BLaER1 treated with 17β-estradiol and CSF1 and Interleukin-3, amounts not matched to agents 10 nM and 100 nM (cell line): ENCODE results near the gene FAM168A.

Experiments used
- H3K27ac ChIP-seq, 11 experiments: shearing (Covaris generic); formaldehyde crosslinking; 2 replicates each; pipeline ENCODE4 v1.8.1; 2022
- H3K27me3 ChIP-seq, 11 experiments: shearing (Covaris generic); formaldehyde crosslinking; 2 replicates each; pipeline ENCODE4 v1.8.1; 2022
- H3K36me3 ChIP-seq, 11 experiments: shearing (Covaris generic); formaldehyde crosslinking; 2 replicates each; pipeline ENCODE4 v1.8.1; 2022
- H3K4me1 ChIP-seq, 10 experiments: shearing (Covaris generic); formaldehyde crosslinking; 2 replicates each; pipeline ENCODE4 v1.8.1; 2022
- H3K4me2 ChIP-seq, 11 experiments: shearing (Covaris generic); formaldehyde crosslinking; 2 replicates each; pipeline ENCODE4 v1.8.1; 2022
- H3K4me3 ChIP-seq, 10 experiments: shearing (Covaris generic); formaldehyde crosslinking; 2 replicates each; pipeline ENCODE4 v1.8.1; 2022
- H3K9ac ChIP-seq, 11 experiments: shearing (Covaris generic); formaldehyde crosslinking; 2 replicates each; pipeline ENCODE4 v1.8.1; 2022
- H3K9me3 ChIP-seq, 11 experiments: shearing (Covaris generic); formaldehyde crosslinking; replicated peaks in 1 of 11; 2 replicates each; pipeline ENCODE4 v1.8.1; 2022
- H4K20me1 ChIP-seq, 11 experiments: shearing (Covaris generic); formaldehyde crosslinking; 2 replicates each; pipeline ENCODE4 v1.8.1; 2022
- Cebpa-rat ChIP-seq, 11 experiments: shearing (Covaris generic); IDR thresholded peaks; 2 replicates each; pipeline ENCODE4 v1.8.1; 2022

The FAM168A gene

DNA sequence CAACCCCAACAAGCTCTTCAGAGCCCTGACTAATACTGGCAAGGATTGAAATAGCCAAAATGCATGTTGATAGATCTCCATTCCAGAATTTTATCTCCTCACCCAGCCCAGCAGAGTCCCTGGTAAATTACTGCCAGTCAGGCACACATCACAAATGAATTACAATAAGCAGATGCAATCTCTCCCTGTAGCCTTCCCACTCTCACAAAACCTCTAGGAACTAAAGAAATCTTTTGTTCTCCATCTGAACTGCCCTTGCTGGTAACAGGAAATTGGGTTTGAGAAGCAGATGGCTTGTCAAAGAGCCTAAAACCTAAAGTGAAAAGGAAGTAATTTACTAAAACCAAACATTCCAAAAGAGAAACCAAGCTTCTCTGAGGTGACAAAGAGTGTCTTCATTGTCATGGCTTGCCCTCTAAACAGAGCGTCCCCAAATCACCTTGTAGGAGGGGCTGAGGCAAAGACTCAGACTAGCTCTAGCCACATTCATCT lies 59.5 kb downstream of the FAM168A start:
- peak overlapping the region; percentile 12 to 67 (median 58); a peak in 19 of 22 replicates for H3K9ac ChIP-seq
- H3K9me3 ChIP-seq, result no peaks in the 10 kb centered on the region
- H3K27me3 ChIP-seq, result no peaks in the 10 kb centered on the region
- H3K4me3 ChIP-seq, result peak overlapping the region in 4 of 10 experiments; percentile 10 to 34 (median 23); a peak in 5 of 20 replicates
- peaks cover 0 to 18% (median 3%) of the 10 kb centered on the region in 11 experiments; a peak in 5 of 22 replicates for H3K36me3 ChIP-seq
- peaks cover 0 to 83% (median 0%) of the 10 kb centered on the region in 11 experiments; a peak in 4 of 22 replicates for H4K20me1 ChIP-seq
- peak overlapping the region; percentile 50 to 90 (median 66) for H3K4me2 ChIP-seq
- H3K4me1 ChIP-seq, result peaks cover 24 to 56% (median 30%) of the 10 kb centered on the region in 10 experiments
- peak overlapping the region; percentile 41 to 78 (median 71); a peak in 21 of 22 replicates for H3K27ac ChIP-seq
- no peak for TF ChIP-seq Cebpa-rat (IDR thresholded peaks at IDR 0.05)

DNA sequence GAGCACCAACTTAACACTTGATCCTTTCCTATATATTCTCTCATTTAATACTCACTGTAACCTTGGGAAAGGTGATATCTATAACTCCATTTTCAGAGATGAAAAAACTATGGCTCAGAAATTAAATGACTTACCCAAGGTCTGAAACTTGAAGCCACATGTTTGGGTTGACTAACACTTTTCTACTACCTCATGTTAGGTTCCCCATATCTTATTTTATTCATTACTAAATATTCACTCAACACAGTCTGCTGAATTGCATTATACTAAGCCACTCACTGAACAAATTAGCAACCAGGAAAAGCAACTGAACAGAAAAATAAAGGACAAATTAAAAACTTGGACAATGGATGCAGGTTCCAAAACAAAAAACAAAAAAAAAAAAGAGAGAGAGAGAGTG lies 59.9 kb downstream of the FAM168A start:
- Histone ChIP-seq H3K9me3 (no peaks in the 10 kb centered on the region), H3K4me2 (peak overlapping the region; percentile 50 to 90 (median 66)), H3K4me1 (peaks cover 24 to 56% (median 30%) of the 10 kb centered on the region in 10 experiments), H3K27ac (peak overlapping the region; percentile 41 to 78 (median 71); a peak in 20 of 22 replicates), H4K20me1 (peaks cover 0 to 86% (median 0%) of the 10 kb centered on the region in 11 experiments; a peak in 4 of 22 replicates), H3K4me3 (peak overlapping the region in 1 of 10 experiments; percentile 33; a peak in 2 of 20 replicates), H3K36me3 (peaks cover 0 to 18% (median 3%) of the 10 kb centered on the region in 11 experiments; a peak in 4 of 22 replicates), H3K27me3 (no peaks in the 10 kb centered on the region), H3K9ac (peak overlapping the region; percentile 12 to 67 (median 58); a peak in 17 of 22 replicates)
- TF ChIP-seq Cebpa-rat (IDR thresholded peaks at IDR 0.05), result no peak

DNA sequence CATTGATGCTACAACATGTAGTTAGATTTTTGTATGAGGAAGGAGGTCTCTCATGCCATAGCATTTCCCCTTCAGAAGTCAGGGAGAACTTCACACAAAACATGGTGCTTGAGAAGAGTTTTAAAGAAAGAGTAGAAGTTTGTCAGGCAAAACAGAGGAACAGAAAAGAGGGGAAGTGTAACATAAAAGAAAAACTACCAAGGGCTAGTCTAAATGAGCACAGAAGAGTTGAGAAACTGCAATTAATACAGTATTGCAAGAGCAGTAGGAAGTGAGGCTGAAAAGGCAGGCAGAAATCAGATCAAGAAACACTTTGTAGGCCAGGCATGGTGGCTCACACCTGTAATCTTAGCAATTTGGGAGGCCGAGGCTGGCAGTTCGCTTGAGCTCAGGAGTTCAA lies 61.0 kb downstream of the FAM168A start:
- TF ChIP-seq Cebpa-rat (IDR thresholded peaks at IDR 0.05), result no peak
- Histone ChIP-seq H4K20me1 (peaks cover 0 to 86% (median 0%) of the 10 kb centered on the region in 11 experiments; a peak in 5 of 22 replicates), H3K4me1 (peaks cover 24 to 47% (median 30%) of the 10 kb centered on the region in 10 experiments), H3K36me3 (peaks cover 0 to 18% (median 3%) of the 10 kb centered on the region in 11 experiments; a peak in 4 of 22 replicates), H3K9me3 (no peaks in the 10 kb centered on the region), H3K9ac (no peak overlapping the region), H3K27me3 (no peaks in the 10 kb centered on the region), H3K4me3 (no peak overlapping the region), H3K4me2 (peak overlapping the region in 5 of 11 experiments; percentile 35 to 90 (median 66); a peak in 9 of 22 replicates), H3K27ac (peak overlapping the region in 6 of 11 experiments; percentile 15 to 78 (median 44); a peak in 6 of 22 replicates)

DNA sequence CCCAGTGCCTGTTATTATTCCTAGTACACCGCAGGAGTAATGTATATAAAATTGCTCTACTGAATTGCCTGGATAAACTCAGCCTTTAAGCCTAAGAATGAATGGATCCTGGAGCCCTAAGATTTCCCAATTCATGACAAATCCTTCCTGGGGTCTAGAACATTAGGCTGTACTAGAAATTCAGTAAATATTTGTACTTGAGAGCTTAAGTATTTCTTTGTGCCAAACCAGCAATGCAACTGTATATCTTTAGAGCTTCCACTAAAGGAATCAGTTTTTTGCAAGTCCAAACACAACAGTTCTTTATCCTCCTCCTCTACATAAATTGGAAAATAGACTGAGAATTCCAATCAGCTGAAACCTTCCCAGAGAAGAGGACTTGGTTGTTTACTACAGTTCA lies 65.6 kb downstream of the FAM168A start:
- Histone ChIP-seq H4K20me1 (peaks cover 0 to 83% (median 7%) of the 10 kb centered on the region in 11 experiments; a peak in 7 of 22 replicates), H3K4me1 (peaks cover 17 to 40% (median 22%) of the 10 kb centered on the region in 10 experiments; a peak in 19 of 20 replicates), H3K9ac (no peak overlapping the region), H3K27me3 (no peaks in the 10 kb centered on the region), H3K9me3 (no peaks in the 10 kb centered on the region), H3K36me3 (peaks cover 0 to 6% (median 0%) of the 10 kb centered on the region in 11 experiments; a peak in 3 of 22 replicates), H3K4me3 (no peak overlapping the region), H3K27ac (no peak overlapping the region), H3K4me2 (no peak overlapping the region)
- no peak for TF ChIP-seq Cebpa-rat (IDR thresholded peaks at IDR 0.05)

DNA sequence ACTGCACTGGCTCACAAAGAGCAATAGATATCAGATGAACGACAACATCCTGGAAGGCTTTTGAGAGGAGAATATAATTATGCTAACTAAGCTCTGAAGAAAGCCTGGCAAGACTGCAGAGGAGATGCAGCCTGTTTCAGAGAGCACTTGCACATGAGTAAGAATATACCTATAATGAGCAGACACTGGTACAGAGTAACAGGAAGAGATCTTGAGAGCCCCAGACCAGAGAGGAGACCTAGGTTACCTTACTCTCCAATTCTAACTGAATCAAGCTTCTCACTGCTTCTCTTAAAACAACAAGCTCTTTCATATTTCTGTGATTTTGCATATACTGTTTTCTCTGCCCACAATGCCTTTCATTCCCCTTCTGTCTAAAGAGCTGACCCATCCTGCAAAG lies 66.5 kb downstream of the FAM168A start:
- Histone ChIP-seq H3K27ac (no peak overlapping the region), H3K36me3 (peaks cover 0 to 6% (median 0%) of the 10 kb centered on the region in 11 experiments; a peak in 3 of 22 replicates), H3K4me2 (no peak overlapping the region), H3K9me3 (no peaks in the 10 kb centered on the region), H4K20me1 (peaks cover 0 to 82% (median 7%) of the 10 kb centered on the region in 11 experiments; a peak in 7 of 22 replicates), H3K4me3 (no peak overlapping the region), H3K9ac (no peak overlapping the region), H3K27me3 (no peaks in the 10 kb centered on the region), H3K4me1 (peaks cover 16 to 38% (median 19%) of the 10 kb centered on the region in 10 experiments; a peak in 19 of 20 replicates)
- TF ChIP-seq Cebpa-rat (IDR thresholded peaks at IDR 0.05), result no peak

DNA sequence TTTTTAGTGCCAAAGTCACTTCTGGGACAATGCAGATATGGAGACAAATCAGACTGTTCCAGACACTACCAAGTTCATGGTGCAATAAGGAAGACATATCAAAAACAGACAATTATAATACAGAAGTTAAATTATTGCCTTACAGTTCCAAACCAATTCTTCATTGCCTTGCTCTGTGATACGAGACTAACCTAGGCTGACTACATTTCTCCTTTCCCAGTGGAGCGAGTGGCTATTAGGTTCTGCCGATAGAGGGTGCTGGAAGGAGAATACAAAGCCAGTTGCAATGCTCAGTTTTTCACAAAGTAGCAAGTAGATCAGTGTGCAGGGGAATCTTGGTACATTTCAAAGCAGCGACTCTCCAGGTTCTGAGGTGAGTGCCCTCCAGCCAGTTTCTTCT lies 67.8 kb downstream of the FAM168A start:
- peaks cover 16 to 38% (median 19%) of the 10 kb centered on the region in 10 experiments; a peak in 19 of 20 replicates for H3K4me1 ChIP-seq
- H3K36me3 ChIP-seq, result no peaks in the 10 kb centered on the region
- H3K9ac ChIP-seq, result no peak overlapping the region
- no peak overlapping the region for H3K27ac ChIP-seq
- H3K4me3 ChIP-seq, result no peak overlapping the region
- H3K9me3 ChIP-seq, result no peaks in the 10 kb centered on the region
- peaks cover 0 to 88% (median 7%) of the 10 kb centered on the region in 11 experiments; a peak in 7 of 22 replicates for H4K20me1 ChIP-seq
- no peak for TF ChIP-seq Cebpa-rat (IDR thresholded peaks at IDR 0.05)
- H3K27me3 ChIP-seq, result no peaks in the 10 kb centered on the region
- H3K4me2 ChIP-seq, result no peak overlapping the region

DNA sequence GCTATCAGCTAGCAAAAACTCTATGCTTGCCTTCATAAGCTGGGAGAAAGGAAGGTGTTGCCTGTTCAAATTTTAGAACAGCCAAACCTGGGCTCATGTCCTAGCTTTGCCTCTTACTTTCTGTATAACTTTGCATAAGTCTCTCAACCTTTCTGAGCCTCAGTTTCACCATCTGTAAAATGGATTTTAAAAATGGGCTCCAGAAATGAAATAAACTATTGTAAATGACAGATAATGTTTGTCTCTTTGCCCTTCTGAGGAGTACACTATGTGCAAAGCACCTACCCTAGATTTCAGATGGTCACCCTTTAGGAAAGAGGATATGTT lies 68.7 kb downstream of the FAM168A start:
- no peaks in the 10 kb centered on the region for H3K27me3 ChIP-seq
- peaks cover 0 to 86% (median 7%) of the 10 kb centered on the region in 11 experiments; a peak in 7 of 22 replicates for H4K20me1 ChIP-seq
- H3K9ac ChIP-seq, result peak overlapping the region in 4 of 11 experiments; percentile 47 to 79 (median 71); a peak in 4 of 22 replicates
- H3K4me2 ChIP-seq, result peak overlapping the region; percentile 64 to 93 (median 84); a peak in 21 of 22 replicates
- H3K36me3 ChIP-seq, result no peaks in the 10 kb centered on the region
- no peak for TF ChIP-seq Cebpa-rat (IDR thresholded peaks at IDR 0.05)
- no peaks in the 10 kb centered on the region for H3K9me3 ChIP-seq
- H3K4me3 ChIP-seq, result no peak overlapping the region; a peak in 1 of 20 replicates
- H3K27ac ChIP-seq, result peak overlapping the region in 4 of 11 experiments; percentile 57 to 79 (median 68); a peak in 4 of 22 replicates
- peaks cover 16 to 38% (median 19%) of the 10 kb centered on the region in 10 experiments; a peak in 19 of 20 replicates for H3K4me1 ChIP-seq

DNA sequence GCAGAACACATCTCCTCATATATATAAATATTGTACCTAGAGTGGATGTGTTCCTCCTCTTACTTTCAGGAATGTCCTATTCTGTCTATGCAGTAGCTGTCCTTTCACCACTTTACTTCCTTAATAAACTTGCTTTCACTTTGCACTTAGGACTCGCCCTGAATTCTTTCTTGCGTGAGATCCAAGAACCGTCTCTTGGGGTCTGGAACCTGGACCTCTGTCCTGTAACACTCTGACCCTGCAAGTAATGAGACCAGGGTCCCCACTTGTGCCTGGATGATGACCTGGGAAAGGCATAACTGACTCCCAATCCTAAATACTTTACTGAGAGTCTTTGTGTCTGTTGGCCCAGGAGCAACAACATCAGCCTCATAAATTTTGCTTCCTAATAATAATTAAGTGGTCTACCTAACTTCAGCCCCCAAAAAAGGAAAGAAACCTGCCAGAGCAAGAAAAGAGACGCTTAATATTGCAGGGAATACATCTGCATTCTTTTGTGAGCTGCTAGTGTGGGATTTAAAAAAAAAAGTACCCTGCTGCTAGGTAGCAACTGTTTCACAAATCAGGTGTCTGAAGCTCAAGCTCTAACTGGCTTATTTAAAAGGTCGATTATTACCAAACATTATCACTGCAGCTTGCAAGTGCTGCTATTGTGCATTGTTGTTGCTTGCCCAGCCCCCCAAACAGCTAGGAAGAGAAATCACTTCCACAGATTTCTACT lies 69.3 kb downstream of the FAM168A start:
- Histone ChIP-seq H4K20me1 (peaks cover 0 to 86% (median 7%) of the 10 kb centered on the region in 11 experiments; a peak in 7 of 22 replicates), H3K9me3 (no peaks in the 10 kb centered on the region), H3K4me1 (peaks cover 15 to 38% (median 19%) of the 10 kb centered on the region in 10 experiments; a peak in 19 of 20 replicates), H3K4me3 (peak overlapping the region in 7 of 10 experiments; percentile 20 to 61 (median 41); a peak in 13 of 20 replicates), H3K36me3 (no peaks in the 10 kb centered on the region), H3K4me2 (peak overlapping the region; percentile 64 to 93 (median 84)), H3K9ac (peak overlapping the region; percentile 47 to 79 (median 64); a peak in 21 of 22 replicates), H3K27me3 (no peaks in the 10 kb centered on the region), H3K27ac (peak overlapping the region; percentile 6 to 79 (median 57); a peak in 19 of 22 replicates)
- no peak for TF ChIP-seq Cebpa-rat (IDR thresholded peaks at IDR 0.05)
